ENCODE data around the gene TCF25. TPM values are rescaled to one million over a fixed set of nuclear protein-coding genes. Genes with fewer than 3 reads are reported as not detected.
A peak's percentile ranks its signal among the peaks of the same experiment; 100 is the strongest.

TCF25 gene
- total RNA-seq, 1 experiment from 2014 or later: 155 TPM

- 0 out of 2 replicates have a peak, but pooled peaks have one; percentile 43 for TF ChIP-seq NR2C2 (CRISPR knock-in tag; IDR thresholded peaks at IDR 0.05)
- TF ChIP-seq CREM (CRISPR knock-in tag; IDR thresholded peaks at IDR 0.05): no peak
- TF ChIP-seq GABPB1 (CRISPR knock-in tag; IDR thresholded peaks at IDR 0.05): 0 out of 2 replicates have a peak, but pooled peaks have one; percentile 12
- no peak for TF ChIP-seq GTF2I (CRISPR knock-in tag; conservative IDR thresholded peaks at IDR 0.05)
- TF ChIP-seq ATF1 (CRISPR knock-in tag; IDR thresholded peaks at IDR 0.05): no peak
Observed at GRCh38 chr16:89860747-89861304, 12.6 kb upstream of the TCF25 start (continued).

DNA sequence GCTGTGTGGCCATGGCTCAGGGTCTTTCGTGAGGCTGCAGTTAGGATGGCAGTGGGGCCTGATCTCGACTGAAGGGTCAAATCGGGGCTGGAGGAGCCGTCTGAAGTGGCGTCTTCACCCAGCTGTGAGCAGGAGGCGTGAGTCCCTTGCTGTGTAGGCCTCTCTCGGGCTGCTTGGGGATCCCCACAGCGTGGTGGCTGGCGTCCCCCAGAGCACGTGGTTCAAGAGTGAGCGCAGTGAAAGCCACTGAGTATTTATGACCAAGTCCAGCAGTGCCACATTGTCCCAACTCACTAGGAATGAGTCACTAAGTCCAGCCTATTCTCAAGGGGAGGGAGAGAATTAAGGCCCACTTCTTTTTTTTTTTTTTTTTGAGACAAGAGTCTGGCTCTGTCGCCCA, 11.7 kb upstream of the TCF25 start:
- TF ChIP-seq NFYB (CRISPR knock-in tag; conservative IDR thresholded peaks at IDR 0.05; ENCODE audit: low read depth) (no peak), ZNF138 (CRISPR knock-in tag; conservative IDR thresholded peaks at IDR 0.05) (no peak), TEAD4 (CRISPR knock-in tag; IDR thresholded peaks at IDR 0.05) (no peak), CREB1 (CRISPR knock-in tag; IDR thresholded peaks at IDR 0.05) (no peak), E2F5 (CRISPR knock-in tag; IDR thresholded peaks at IDR 0.05) (no peak)
- CTCF ChIA-PET: interaction anchor here (0.7 to 2.4 kb wide), 13 partner anchors 12 to 156 kb away, joined by 3 to 22 read pairs (median 8); partner anchors contain the start of genes FANCA, SPIRE2 and TCF25
- peaks cover 6% of the 10 kb centered on the region for H3K36me3 Mint-ChIP-seq
- H3K4me3 Mint-ChIP-seq: no peak overlapping the region
- ATAC-seq (no peak), DNase-seq (ENCODE audit: low spot score) (no peak)
- POLR2A ChIA-PET: no interaction called here
- no peaks in the 10 kb centered on the region for H3K27me3 Mint-ChIP-seq (ENCODE audit: low read depth)
- no peaks in the 10 kb centered on the region for H3K4me1 Mint-ChIP-seq
- H3K27ac Mint-ChIP-seq: no peak overlapping the region
- no peaks in the 10 kb centered on the region for H3K9me3 Mint-ChIP-seq

- Mint-ChIP-seq H3K4me3 (no peak overlapping the region), H3K27me3 (ENCODE audit: low read depth) (no peaks in the 10 kb centered on the region), H3K4me1 (no peaks in the 10 kb centered on the region), H3K27ac (no peak overlapping the region), H3K36me3 (peaks cover 13% of the 10 kb centered on the region), H3K9me3 (peaks cover 2% of the 10 kb centered on the region; the same call in 1 of the 2 replicates)
- no peak for DNase-seq (ENCODE audit: low spot score)
- no peak for ATAC-seq
- ChIA-PET CTCF (interaction anchor here (0.8 kb wide), 1 partner anchor 11 kb away, joined by 3 read pairs; the partner anchor contains the start of gene TCF25), POLR2A (no interaction called here)
- TF ChIP-seq ZNF138 (CRISPR knock-in tag; conservative IDR thresholded peaks at IDR 0.05) (no peak), GRHL2 (CRISPR knock-in tag; IDR thresholded peaks at IDR 0.05; ENCODE audit: insufficient replicate concordance, severe bottlenecking) (no peak), SMAD3 (CRISPR knock-in tag; IDR thresholded peaks at IDR 0.05; ENCODE audit: borderline replicate concordance) (no peak), GTF2I (CRISPR knock-in tag; conservative IDR thresholded peaks at IDR 0.05) (no peak)
- TF ChIP-seq, protein P1, sequence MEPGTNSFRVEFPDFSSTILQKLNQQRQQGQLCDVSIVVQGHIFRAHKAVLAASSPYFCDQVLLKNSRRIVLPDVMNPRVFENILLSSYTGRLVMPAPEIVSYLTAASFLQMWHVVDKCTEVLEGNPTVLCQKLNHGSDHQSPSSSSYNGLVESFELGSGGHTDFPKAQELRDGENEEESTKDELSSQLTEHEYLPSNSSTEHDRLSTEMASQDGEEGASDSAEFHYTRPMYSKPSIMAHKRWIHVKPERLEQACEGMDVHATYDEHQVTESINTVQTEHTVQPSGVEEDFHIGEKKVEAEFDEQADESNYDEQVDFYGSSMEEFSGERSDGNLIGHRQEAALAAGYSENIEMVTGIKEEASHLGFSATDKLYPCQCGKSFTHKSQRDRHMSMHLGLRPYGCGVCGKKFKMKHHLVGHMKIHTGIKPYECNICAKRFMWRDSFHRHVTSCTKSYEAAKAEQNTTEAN (CRISPR knock-in tag; IDR thresholded peaks at IDR 0.05): no peak
- TF ChIP-seq, protein P2, sequence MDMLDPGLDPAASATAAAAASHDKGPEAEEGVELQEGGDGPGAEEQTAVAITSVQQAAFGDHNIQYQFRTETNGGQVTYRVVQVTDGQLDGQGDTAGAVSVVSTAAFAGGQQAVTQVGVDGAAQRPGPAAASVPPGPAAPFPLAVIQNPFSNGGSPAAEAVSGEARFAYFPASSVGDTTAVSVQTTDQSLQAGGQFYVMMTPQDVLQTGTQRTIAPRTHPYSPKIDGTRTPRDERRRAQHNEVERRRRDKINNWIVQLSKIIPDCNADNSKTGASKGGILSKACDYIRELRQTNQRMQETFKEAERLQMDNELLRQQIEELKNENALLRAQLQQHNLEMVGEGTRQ (CRISPR knock-in tag; IDR thresholded peaks at IDR 0.05): no peak
- TF ChIP-seq, protein P3, sequence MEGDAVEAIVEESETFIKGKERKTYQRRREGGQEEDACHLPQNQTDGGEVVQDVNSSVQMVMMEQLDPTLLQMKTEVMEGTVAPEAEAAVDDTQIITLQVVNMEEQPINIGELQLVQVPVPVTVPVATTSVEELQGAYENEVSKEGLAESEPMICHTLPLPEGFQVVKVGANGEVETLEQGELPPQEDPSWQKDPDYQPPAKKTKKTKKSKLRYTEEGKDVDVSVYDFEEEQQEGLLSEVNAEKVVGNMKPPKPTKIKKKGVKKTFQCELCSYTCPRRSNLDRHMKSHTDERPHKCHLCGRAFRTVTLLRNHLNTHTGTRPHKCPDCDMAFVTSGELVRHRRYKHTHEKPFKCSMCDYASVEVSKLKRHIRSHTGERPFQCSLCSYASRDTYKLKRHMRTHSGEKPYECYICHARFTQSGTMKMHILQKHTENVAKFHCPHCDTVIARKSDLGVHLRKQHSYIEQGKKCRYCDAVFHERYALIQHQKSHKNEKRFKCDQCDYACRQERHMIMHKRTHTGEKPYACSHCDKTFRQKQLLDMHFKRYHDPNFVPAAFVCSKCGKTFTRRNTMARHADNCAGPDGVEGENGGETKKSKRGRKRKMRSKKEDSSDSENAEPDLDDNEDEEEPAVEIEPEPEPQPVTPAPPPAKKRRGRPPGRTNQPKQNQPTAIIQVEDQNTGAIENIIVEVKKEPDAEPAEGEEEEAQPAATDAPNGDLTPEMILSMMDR (IDR thresholded peaks at IDR 0.05): no peak
Observed at GRCh38 chr16:89862732-89863131, 10.7 kb upstream of the TCF25 start.
